HEK293 (cell line): ENCODE data around the gene ALKBH4.

ENCODE experiments used
- HOXA7 ChIP-seq: sonication (generic); formaldehyde crosslinking; IDR thresholded peaks from 2 replicates; pipeline ENCODE4 v1.8.1; 2022; ENCODE audit warnings: missing genetic modification reagents, borderline replicate concordance
- KLF7 ChIP-seq: fragments of 450-650 bp; formaldehyde crosslinking; IDR thresholded peaks from 2 replicates; pipeline ENCODE4 v1.5.1; 2016; ENCODE audit warnings: missing biosample characterization, missing genetic modification characterization, borderline replicate concordance
- KLF9 ChIP-seq: fragments of 450-650 bp; formaldehyde crosslinking; IDR thresholded peaks from 2 replicates; pipeline ENCODE4 v1.5.1; 2016; ENCODE audit warnings: missing biosample characterization, missing genetic modification characterization, low read depth
- MYNN ChIP-seq: fragments of 450-650 bp; formaldehyde crosslinking; IDR thresholded peaks from 2 replicates; pipeline ENCODE4 v1.5.1; 2016; ENCODE audit warnings: missing biosample characterization, missing genetic modification characterization, borderline replicate concordance
- SETDB1 ChIP-seq: IDR thresholded peaks from one replicate; pipeline ENCODE4 v1.6.1; 2017; ENCODE audit warnings: mild to moderate bottlenecking, low read length, moderate library complexity, mixed read lengths; ENCODE audit not compliant: insufficient read length
- ZBTB17 ChIP-seq: fragments of 450-650 bp; formaldehyde crosslinking; IDR thresholded peaks from 2 replicates; pipeline ENCODE4 v1.5.1; 2016; ENCODE audit warnings: missing biosample characterization, missing genetic modification characterization
- ZFP41 ChIP-seq: fragments of 450-650 bp; formaldehyde crosslinking; IDR thresholded peaks from 2 replicates; pipeline ENCODE4 v1.5.1; 2016; ENCODE audit warnings: missing biosample characterization, missing genetic modification characterization, borderline replicate concordance
- ZIC2 ChIP-seq: fragments of 450-650 bp; formaldehyde crosslinking; IDR thresholded peaks from 2 replicates; pipeline ENCODE4 v1.5.1; 2016; ENCODE audit warnings: missing biosample characterization, missing genetic modification characterization
- ZNF133 ChIP-seq: fragments of 450-650 bp; formaldehyde crosslinking; IDR thresholded peaks from 2 replicates; pipeline ENCODE4 v1.5.1; 2016; ENCODE audit warnings: missing biosample characterization, missing genetic modification characterization
- ZNF138 ChIP-seq: fragments of 450-650 bp; formaldehyde crosslinking; IDR thresholded peaks from 2 replicates; pipeline ENCODE4 v1.5.1; 2016; ENCODE audit warnings: missing biosample characterization, missing genetic modification characterization, borderline replicate concordance
- ZNF16 ChIP-seq: fragments of 450-650 bp; formaldehyde crosslinking; IDR thresholded peaks from 2 replicates; pipeline ENCODE4 v1.5.1; 2016; ENCODE audit warnings: low read depth, missing biosample characterization, missing genetic modification characterization
- ZNF214 ChIP-seq: fragments of 450-650 bp; formaldehyde crosslinking; IDR thresholded peaks from 2 replicates; pipeline ENCODE4 v1.5.1; 2017; ENCODE audit warnings: missing biosample characterization, mild to moderate bottlenecking, missing genetic modification characterization, borderline replicate concordance
- ZNF302 ChIP-seq: fragments of 450-650 bp; formaldehyde crosslinking; IDR thresholded peaks from 2 replicates; pipeline ENCODE4 v1.5.1; 2016; ENCODE audit warnings: missing biosample characterization, missing genetic modification characterization, low read depth
- ZNF335 ChIP-seq: fragments of 450-650 bp; formaldehyde crosslinking; conservative IDR thresholded peaks from 2 replicates; pipeline ENCODE4 v1.5.1; 2016; ENCODE audit warnings: missing biosample characterization, missing genetic modification characterization
- ZNF350 ChIP-seq: fragments of 450-650 bp; formaldehyde crosslinking; IDR thresholded peaks from 2 replicates; pipeline ENCODE4 v1.5.0; 2017; ENCODE audit warnings: missing biosample characterization, mild to moderate bottlenecking, missing genetic modification characterization
- ZNF423 ChIP-seq: fragments of 450-650 bp; formaldehyde crosslinking; IDR thresholded peaks from 2 replicates; pipeline ENCODE4 v1.5.1; 2016; ENCODE audit warnings: missing biosample characterization, missing genetic modification characterization
- ZNF558 ChIP-seq: fragments of 450-650 bp; formaldehyde crosslinking; IDR thresholded peaks from 2 replicates; pipeline ENCODE4 v1.5.1; 2016; ENCODE audit warnings: missing biosample characterization, missing genetic modification characterization
- ZNF629 ChIP-seq: fragments of 450-650 bp; formaldehyde crosslinking; IDR thresholded peaks from 2 replicates; pipeline ENCODE4 v1.5.1; 2017; ENCODE audit warnings: missing biosample characterization, missing genetic modification characterization
- ZNF670 ChIP-seq: fragments of 450-650 bp; formaldehyde crosslinking; IDR thresholded peaks from 2 replicates; pipeline ENCODE4 v1.5.1; 2016; ENCODE audit warnings: missing biosample characterization, missing genetic modification characterization, low read depth
- ZNF768 ChIP-seq: fragments of 450-650 bp; formaldehyde crosslinking; IDR thresholded peaks from 2 replicates; pipeline ENCODE4 v1.5.1; 2018; ENCODE audit warnings: missing biosample characterization, mild to moderate bottlenecking, missing genetic modification characterization
- ZSCAN23 ChIP-seq: fragments of 450-650 bp; formaldehyde crosslinking; IDR thresholded peaks from 2 replicates; pipeline ENCODE4 v1.5.1; 2016; ENCODE audit warnings: missing biosample characterization, missing genetic modification characterization
- TF ChIP-seq, protein P1 (sequence below): fragments of 450-650 bp; formaldehyde crosslinking; optimal IDR thresholded peaks from 2 replicates; pipeline ENCODE3; 2016; ENCODE audit warnings: missing biosample characterization, mild to moderate bottlenecking, missing genetic modification characterization
- TF ChIP-seq, protein P2 (sequence below): fragments of 450-650 bp; formaldehyde crosslinking; IDR thresholded peaks from 2 replicates; pipeline ENCODE4 v1.5.1; 2016; ENCODE audit warnings: missing biosample characterization, missing genetic modification characterization
- TF ChIP-seq, protein P3 (sequence below): fragments of 450-650 bp; formaldehyde crosslinking; IDR thresholded peaks from 2 replicates; pipeline ENCODE4 v1.5.1; 2017; ENCODE audit warnings: missing biosample characterization, missing genetic modification characterization
- TF ChIP-seq, protein P4 (sequence below): fragments of 450-650 bp; formaldehyde crosslinking; IDR thresholded peaks from 2 replicates; pipeline ENCODE4 v1.5.1; 2016; ENCODE audit warnings: missing biosample characterization, missing genetic modification characterization
- TF ChIP-seq, protein P5 (sequence below): fragments of 450-650 bp; formaldehyde crosslinking; conservative IDR thresholded peaks from 2 replicates; pipeline ENCODE4 v1.5.1; 2016; ENCODE audit warnings: low read depth, missing biosample characterization, missing genetic modification characterization
- TF ChIP-seq, protein P6 (sequence below): fragments of 450-650 bp; formaldehyde crosslinking; IDR thresholded peaks from 2 replicates; pipeline ENCODE4 v1.5.1; 2016; ENCODE audit warnings: missing biosample characterization, missing genetic modification characterization, borderline replicate concordance

Gene ALKBH4

DNA sequence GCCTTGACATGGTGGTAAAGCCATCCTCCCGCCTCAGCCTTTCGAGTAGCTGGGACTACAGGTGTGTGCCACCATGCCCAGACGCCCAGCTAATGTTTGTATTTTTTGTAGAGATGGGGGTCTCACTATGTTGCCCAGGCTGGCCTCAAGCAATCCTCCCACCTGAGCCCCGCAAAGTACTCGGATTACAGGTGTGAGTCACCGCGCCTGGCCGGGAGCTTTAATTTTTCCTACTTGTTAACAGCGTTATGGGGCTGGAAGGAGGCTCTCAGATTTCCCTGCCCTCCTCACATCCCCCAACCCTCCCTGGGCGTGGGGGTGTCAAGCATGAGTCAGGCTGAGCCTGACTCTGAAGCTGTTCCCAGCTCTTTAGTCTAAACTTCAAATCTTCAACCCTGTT, 8.3 kb downstream of the ALKBH4 start (continued):
- TF ChIP-seq KLF7 (tag by site-specific recombination) (no peak), ZSCAN23 (tag by site-specific recombination) (no peak), ZNF16 (tag by site-specific recombination) (no peak), ZNF302 (tag by site-specific recombination) (no peak), MYNN (tag by site-specific recombination) (no peak), HOXA7 (CRISPR knock-in tag) (no peak), ZNF423 (no peak), ZNF138 (no peak), ZFP41 (tag by site-specific recombination) (no peak), ZNF335 (tag by site-specific recombination) (no peak), ZNF670 (no peak), ZNF558 (tag by site-specific recombination) (no peak), SETDB1 (no peak), ZNF768 (no peak), ZNF350 (tag by site-specific recombination) (no peak), ZNF214 (tag by site-specific recombination) (no peak), ZNF629 (tag by site-specific recombination) (peak; percentile 62), KLF9 (tag by site-specific recombination) (no peak), ZBTB17 (tag by site-specific recombination) (peak; percentile 40), ZIC2 (no peak), ZNF133 (tag by site-specific recombination) (no peak)
- TF ChIP-seq, protein P1, sequence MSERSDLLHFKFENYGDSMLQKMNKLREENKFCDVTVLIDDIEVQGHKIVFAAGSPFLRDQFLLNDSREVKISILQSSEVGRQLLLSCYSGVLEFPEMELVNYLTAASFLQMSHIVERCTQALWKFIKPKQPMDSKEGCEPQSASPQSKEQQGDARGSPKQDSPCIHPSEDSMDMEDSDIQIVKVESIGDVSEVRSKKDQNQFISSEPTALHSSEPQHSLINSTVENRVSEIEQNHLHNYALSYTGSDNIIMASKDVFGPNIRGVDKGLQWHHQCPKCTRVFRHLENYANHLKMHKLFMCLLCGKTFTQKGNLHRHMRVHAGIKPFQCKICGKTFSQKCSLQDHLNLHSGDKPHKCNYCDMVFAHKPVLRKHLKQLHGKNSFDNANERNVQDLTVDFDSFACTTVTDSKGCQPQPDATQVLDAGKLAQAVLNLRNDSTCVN (tag by site-specific recombination), result no peak
- TF ChIP-seq, protein P2, sequence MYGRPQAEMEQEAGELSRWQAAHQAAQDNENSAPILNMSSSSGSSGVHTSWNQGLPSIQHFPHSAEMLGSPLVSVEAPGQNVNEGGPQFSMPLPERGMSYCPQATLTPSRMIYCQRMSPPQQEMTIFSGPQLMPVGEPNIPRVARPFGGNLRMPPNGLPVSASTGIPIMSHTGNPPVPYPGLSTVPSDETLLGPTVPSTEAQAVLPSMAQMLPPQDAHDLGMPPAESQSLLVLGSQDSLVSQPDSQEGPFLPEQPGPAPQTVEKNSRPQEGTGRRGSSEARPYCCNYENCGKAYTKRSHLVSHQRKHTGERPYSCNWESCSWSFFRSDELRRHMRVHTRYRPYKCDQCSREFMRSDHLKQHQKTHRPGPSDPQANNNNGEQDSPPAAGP (tag by site-specific recombination), result peak; percentile 80
- TF ChIP-seq, protein P3, sequence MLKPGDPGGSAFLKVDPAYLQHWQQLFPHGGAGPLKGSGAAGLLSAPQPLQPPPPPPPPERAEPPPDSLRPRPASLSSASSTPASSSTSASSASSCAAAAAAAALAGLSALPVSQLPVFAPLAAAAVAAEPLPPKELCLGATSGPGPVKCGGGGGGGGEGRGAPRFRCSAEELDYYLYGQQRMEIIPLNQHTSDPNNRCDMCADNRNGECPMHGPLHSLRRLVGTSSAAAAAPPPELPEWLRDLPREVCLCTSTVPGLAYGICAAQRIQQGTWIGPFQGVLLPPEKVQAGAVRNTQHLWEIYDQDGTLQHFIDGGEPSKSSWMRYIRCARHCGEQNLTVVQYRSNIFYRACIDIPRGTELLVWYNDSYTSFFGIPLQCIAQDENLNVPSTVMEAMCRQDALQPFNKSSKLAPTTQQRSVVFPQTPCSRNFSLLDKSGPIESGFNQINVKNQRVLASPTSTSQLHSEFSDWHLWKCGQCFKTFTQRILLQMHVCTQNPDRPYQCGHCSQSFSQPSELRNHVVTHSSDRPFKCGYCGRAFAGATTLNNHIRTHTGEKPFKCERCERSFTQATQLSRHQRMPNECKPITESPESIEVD (tag by site-specific recombination), result no peak
- TF ChIP-seq, protein P4, sequence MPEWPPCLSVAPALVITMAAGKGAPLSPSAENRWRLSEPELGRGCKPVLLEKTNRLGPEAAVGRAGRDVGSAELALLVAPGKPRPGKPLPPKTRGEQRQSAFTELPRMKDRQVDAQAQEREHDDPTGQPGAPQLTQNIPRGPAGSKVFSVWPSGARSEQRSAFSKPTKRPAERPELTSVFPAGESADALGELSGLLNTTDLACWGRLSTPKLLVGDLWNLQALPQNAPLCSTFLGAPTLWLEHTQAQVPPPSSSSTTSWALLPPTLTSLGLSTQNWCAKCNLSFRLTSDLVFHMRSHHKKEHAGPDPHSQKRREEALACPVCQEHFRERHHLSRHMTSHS, result no peak
- TF ChIP-seq, protein P5, sequence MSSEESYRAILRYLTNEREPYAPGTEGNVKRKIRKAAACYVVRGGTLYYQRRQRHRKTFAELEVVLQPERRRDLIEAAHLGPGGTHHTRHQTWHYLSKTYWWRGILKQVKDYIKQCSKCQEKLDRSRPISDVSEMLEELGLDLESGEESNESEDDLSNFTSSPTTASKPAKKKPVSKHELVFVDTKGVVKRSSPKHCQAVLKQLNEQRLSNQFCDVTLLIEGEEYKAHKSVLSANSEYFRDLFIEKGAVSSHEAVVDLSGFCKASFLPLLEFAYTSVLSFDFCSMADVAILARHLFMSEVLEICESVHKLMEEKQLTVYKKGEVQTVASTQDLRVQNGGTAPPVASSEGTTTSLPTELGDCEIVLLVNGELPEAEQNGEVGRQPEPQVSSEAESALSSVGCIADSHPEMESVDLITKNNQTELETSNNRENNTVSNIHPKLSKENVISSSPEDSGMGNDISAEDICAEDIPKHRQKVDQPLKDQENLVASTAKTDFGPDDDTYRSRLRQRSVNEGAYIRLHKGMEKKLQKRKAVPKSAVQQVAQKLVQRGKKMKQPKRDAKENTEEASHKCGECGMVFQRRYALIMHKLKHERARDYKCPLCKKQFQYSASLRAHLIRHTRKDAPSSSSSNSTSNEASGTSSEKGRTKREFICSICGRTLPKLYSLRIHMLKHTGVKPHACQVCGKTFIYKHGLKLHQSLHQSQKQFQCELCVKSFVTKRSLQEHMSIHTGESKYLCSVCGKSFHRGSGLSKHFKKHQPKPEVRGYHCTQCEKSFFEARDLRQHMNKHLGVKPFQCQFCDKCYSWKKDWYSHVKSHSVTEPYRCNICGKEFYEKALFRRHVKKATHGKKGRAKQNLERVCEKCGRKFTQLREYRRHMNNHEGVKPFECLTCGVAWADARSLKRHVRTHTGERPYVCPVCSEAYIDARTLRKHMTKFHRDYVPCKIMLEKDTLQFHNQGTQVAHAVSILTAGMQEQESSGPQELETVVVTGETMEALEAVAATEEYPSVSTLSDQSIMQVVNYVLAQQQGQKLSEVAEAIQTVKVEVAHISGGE (tag by site-specific recombination), result no peak
- TF ChIP-seq, protein P6, sequence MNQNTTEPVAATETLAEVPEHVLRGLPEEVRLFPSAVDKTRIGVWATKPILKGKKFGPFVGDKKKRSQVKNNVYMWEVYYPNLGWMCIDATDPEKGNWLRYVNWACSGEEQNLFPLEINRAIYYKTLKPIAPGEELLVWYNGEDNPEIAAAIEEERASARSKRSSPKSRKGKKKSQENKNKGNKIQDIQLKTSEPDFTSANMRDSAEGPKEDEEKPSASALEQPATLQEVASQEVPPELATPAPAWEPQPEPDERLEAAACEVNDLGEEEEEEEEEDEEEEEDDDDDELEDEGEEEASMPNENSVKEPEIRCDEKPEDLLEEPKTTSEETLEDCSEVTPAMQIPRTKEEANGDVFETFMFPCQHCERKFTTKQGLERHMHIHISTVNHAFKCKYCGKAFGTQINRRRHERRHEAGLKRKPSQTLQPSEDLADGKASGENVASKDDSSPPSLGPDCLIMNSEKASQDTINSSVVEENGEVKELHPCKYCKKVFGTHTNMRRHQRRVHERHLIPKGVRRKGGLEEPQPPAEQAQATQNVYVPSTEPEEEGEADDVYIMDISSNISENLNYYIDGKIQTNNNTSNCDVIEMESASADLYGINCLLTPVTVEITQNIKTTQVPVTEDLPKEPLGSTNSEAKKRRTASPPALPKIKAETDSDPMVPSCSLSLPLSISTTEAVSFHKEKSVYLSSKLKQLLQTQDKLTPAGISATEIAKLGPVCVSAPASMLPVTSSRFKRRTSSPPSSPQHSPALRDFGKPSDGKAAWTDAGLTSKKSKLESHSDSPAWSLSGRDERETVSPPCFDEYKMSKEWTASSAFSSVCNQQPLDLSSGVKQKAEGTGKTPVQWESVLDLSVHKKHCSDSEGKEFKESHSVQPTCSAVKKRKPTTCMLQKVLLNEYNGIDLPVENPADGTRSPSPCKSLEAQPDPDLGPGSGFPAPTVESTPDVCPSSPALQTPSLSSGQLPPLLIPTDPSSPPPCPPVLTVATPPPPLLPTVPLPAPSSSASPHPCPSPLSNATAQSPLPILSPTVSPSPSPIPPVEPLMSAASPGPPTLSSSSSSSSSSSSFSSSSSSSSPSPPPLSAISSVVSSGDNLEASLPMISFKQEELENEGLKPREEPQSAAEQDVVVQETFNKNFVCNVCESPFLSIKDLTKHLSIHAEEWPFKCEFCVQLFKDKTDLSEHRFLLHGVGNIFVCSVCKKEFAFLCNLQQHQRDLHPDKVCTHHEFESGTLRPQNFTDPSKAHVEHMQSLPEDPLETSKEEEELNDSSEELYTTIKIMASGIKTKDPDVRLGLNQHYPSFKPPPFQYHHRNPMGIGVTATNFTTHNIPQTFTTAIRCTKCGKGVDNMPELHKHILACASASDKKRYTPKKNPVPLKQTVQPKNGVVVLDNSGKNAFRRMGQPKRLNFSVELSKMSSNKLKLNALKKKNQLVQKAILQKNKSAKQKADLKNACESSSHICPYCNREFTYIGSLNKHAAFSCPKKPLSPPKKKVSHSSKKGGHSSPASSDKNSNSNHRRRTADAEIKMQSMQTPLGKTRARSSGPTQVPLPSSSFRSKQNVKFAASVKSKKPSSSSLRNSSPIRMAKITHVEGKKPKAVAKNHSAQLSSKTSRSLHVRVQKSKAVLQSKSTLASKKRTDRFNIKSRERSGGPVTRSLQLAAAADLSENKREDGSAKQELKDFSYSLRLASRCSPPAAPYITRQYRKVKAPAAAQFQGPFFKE (tag by site-specific recombination), result no peak
